K562 (cell line): ENCODE data around the gene CXorf65. TPM values are rescaled to one million over a fixed set of nuclear protein-coding genes. Genes with fewer than 3 reads are reported as not detected.

Experiments
- ATAC-seq: fragments of 200-7000 bp; cut with Tn5 transposase; 3 replicates; pipeline ENCODE4 v1.9.1; 2020; ENCODE audit warnings: moderate library complexity
- BruUV-seq: library from RNA; stranded (reverse); fragments of 400-500 nt; replicated peaks from 2 replicates; lab custom pipeline; 2021; lab: Mats Ljungman, UMichigan
- CTCF ChIA-PET: fragments of 300-600 bp; formaldehyde crosslinking; extraction: SDS; loops from one replicate; lab custom pipeline; 2021; ENCODE audit warnings: low intra/inter-chr PET ratio; lab: Yijun Ruan, JAX
- POLR2A ChIA-PET: fragments of 300-600, 350-650 bp; sonication (Branson Sonifier 250); formaldehyde crosslinking; extraction: SDS; loops from one replicate; lab custom pipeline; 2021; ENCODE audit warnings: antibody characterized with exemption, inconsistent platforms; lab: Yijun Ruan, JAX
- DNase-seq, 4 experiments: peaks; one replicate each; pipeline versions ENCODE4 v3.0.0 to v3.0.0-alpha.2; 2011 to 2018; ENCODE audit warnings: low spot score in 3 of 4, mixed read lengths in 3 of 4; ENCODE audit errors: extremely low read depth in 1 of 4
- FAIRE-seq: peaks from 2 replicates; lab custom pipeline; 2011; peaks lifted over from hg19 to GRCh38; lab: Jason Lieb, UNC
- H2AFZ ChIP-seq: 2 replicates; pipeline ENCODE4 v1.6.0; 2011; ENCODE audit warnings: low read depth, low read length, control low read depth, inconsistent platforms
- H3K27ac ChIP-seq: fragments of 200-600 bp; 3 replicates; pipeline ENCODE4 v1.8.0; 2011; ENCODE audit warnings: low read depth, mild to moderate bottlenecking, control low read depth, inconsistent platforms, low read length, moderate library complexity, mixed read lengths; ENCODE audit errors: extremely low read depth
- H3K27me3 ChIP-seq, 2 experiments: fragments of 300-600 bp in 1 of 2; 2 replicates in 1 of 2; 3 replicates in 1 of 2; pipeline versions ENCODE4 v1.6.0 to v1.8.0; 2011; ENCODE audit warnings: inconsistent platforms in 2 of 2, low read length in 2 of 2, mild to moderate bottlenecking in 1 of 2, mixed read lengths in 1 of 2, moderate library complexity in 1 of 2; ENCODE audit not compliant: control insufficient read depth in 2 of 2, insufficient read depth in 2 of 2
- H3K36me3 ChIP-seq: fragments of 300-600 bp; 3 replicates; pipeline ENCODE4 v1.8.0; 2011; ENCODE audit warnings: mild to moderate bottlenecking, low read length, inconsistent platforms; ENCODE audit not compliant: control insufficient read depth, insufficient read depth
- H3K4me1 ChIP-seq, 2 experiments: fragments of 200-600 bp in 1 of 2; replicated peaks in 1 of 2; 2 replicates in 1 of 2; 3 replicates in 1 of 2; pipeline versions ENCODE4 v1.5.1 to v1.8.0; 2011; ENCODE audit warnings: inconsistent platforms in 2 of 2, low read length in 2 of 2, mild to moderate bottlenecking in 1 of 2, mixed read lengths in 1 of 2, moderate library complexity in 1 of 2; ENCODE audit not compliant: control insufficient read depth in 2 of 2, insufficient read depth in 2 of 2
- H3K4me2 ChIP-seq: 2 replicates; pipeline ENCODE4 v1.6.1; 2011; ENCODE audit warnings: low read length, control low read depth, inconsistent platforms, mixed read lengths; ENCODE audit not compliant: insufficient read depth
- H3K4me3 ChIP-seq: fragments of 200-600 bp; sonication (generic), shearing (Covaris generic); 2 replicates; pipeline ENCODE4 v1.5.1; 2016; ENCODE audit warnings: control low read depth, inconsistent platforms
- H3K79me2 ChIP-seq: fragments of 200-600 bp; 3 replicates; pipeline ENCODE4 v1.8.0; 2011; ENCODE audit warnings: low read length, inconsistent platforms; ENCODE audit not compliant: control insufficient read depth, insufficient read depth
- H3K9ac ChIP-seq, 2 experiments: 2 replicates each; pipeline versions ENCODE4 v1.6.0 to v1.6.1; 2011; ENCODE audit warnings: low read depth in 2 of 2, low read length in 2 of 2, control low read depth in 1 of 2, inconsistent platforms in 1 of 2, mild to moderate bottlenecking in 1 of 2, mixed read lengths in 1 of 2; ENCODE audit not compliant: insufficient read depth in 1 of 2
- H3K9me1 ChIP-seq: one replicate; pipeline ENCODE4 v1.6.0; 2011; ENCODE audit warnings: inconsistent platforms, mild to moderate bottlenecking, low read length, moderate library complexity; ENCODE audit not compliant: control insufficient read depth, insufficient read depth
- H3K9me3 ChIP-seq: replicated peaks from 2 replicates; pipeline ENCODE4 v1.5.1; 2011; ENCODE audit warnings: low read depth, low read length, inconsistent platforms; ENCODE audit not compliant: control insufficient read depth, insufficient read depth
- H4K20me1 ChIP-seq: replicated peaks from 2 replicates; pipeline ENCODE4 v1.6.1; 2011; ENCODE audit warnings: low read length, inconsistent platforms, mixed read lengths; ENCODE audit not compliant: control insufficient read depth, insufficient read depth
- CBX2 ChIP-seq: fragments of 200-600 bp; sonication (generic); IDR thresholded peaks from one replicate; pipeline ENCODE4 v1.6.1; 2012; ENCODE audit warnings: mild to moderate bottlenecking, low read length, inconsistent platforms; ENCODE audit not compliant: insufficient read depth, poor library complexity, severe bottlenecking
- ELF2 ChIP-seq: fragments of 250-450 bp; sonication (Bioruptor Pico); IDR thresholded peaks from 2 replicates; pipeline ENCODE4 v1.5.0; 2021; ENCODE audit warnings: mild to moderate bottlenecking
- ELK1 ChIP-seq: sonication (generic); formaldehyde crosslinking; IDR thresholded peaks from 2 replicates; pipeline ENCODE4 v1.8.1; 2022; ENCODE audit warnings: missing genetic modification reagents
- FOXP4 ChIP-seq: sonication (generic); formaldehyde crosslinking; IDR thresholded peaks from 2 replicates; pipeline ENCODE4 v1.8.0; 2022; ENCODE audit warnings: mild to moderate bottlenecking, missing genetic modification reagents, borderline replicate concordance
- HDAC8 ChIP-seq: fragments of 450-650 bp; IDR thresholded peaks from 2 replicates; pipeline ENCODE4 v1.6.1; 2016; ENCODE audit warnings: mild to moderate bottlenecking, missing genetic modification characterization, moderate library complexity, missing compliant biosample characterization
- HNRNPUL1 ChIP-seq: fragments of 200-400 bp; formaldehyde crosslinking; IDR thresholded peaks from 2 replicates; pipeline ENCODE4 v1.6.1; 2017; ENCODE audit warnings: low read length
- HSF4 ChIP-seq: fragments of 250-450 bp; sonication (Bioruptor Pico); IDR thresholded peaks from 2 replicates; pipeline ENCODE4 v2.1.2; 2022; ENCODE audit warnings: mild to moderate bottlenecking, moderate library complexity, borderline replicate concordance
- IFI16 ChIP-seq: fragments of 250-450 bp; sonication (Bioruptor Pico); IDR thresholded peaks from 2 replicates; pipeline ENCODE4 v2.1.2; 2022; ENCODE audit warnings: mild to moderate bottlenecking, inconsistent platforms
- SMARCE1 ChIP-seq: fragments of 450-650 bp; IDR thresholded peaks from 2 replicates; pipeline ENCODE4 v1.7.1; 2016; ENCODE audit warnings: mild to moderate bottlenecking
- TAF9B ChIP-seq: fragments of 450-650 bp; IDR thresholded peaks from 2 replicates; pipeline ENCODE4 v1.6.1; 2018; ENCODE audit warnings: mild to moderate bottlenecking; ENCODE audit not compliant: partially characterized antibody
- TCF7 ChIP-seq: sonication (generic); IDR thresholded peaks from 2 replicates; pipeline ENCODE4 v1.6.1; 2016; ENCODE audit warnings: antibody characterized with exemption, borderline replicate concordance
- WHSC1 ChIP-seq: IDR thresholded peaks from one replicate; pipeline ENCODE4 v1.6.1; 2012; ENCODE audit warnings: low read length, control low read depth, inconsistent platforms
- XRCC4 ChIP-seq: IDR thresholded peaks from one replicate; pipeline ENCODE4 v1.6.1; 2011; ENCODE audit not compliant: insufficient read depth, insufficient read length; ENCODE audit errors: extremely low read depth
- ZNF23 ChIP-seq: fragments of 250-450 bp; sonication (Bioruptor Pico); IDR thresholded peaks from 2 replicates; pipeline ENCODE4 v1.4.0; 2020; ENCODE audit warnings: mild to moderate bottlenecking
- ZNF57 ChIP-seq: fragments of 450-650 bp; formaldehyde crosslinking; IDR thresholded peaks from 2 replicates; pipeline ENCODE4 v1.4.0; 2020; ENCODE audit warnings: mild to moderate bottlenecking, moderate library complexity
- WGBS: fragments of 100-300 bp; shearing (Covaris generic); methylation state at CpG from one replicate; pipeline ENCODE4 v1.1.6; 2016; ENCODE audit warnings: low coverage, mixed read lengths; ENCODE audit not compliant: insufficient coverage; ENCODE audit errors: missing lambda C conversion rate; 5-methylcytosine and 5-hydroxymethylcytosine counted together
- in situ Hi-C: fragments of 300-500 bp; cut with MboI; formaldehyde crosslinking; loops from 4 replicates; pipeline ENCODE4 v1.15.0; 2018; ENCODE audit warnings: inconsistent platforms, mixed read lengths
- intact Hi-C: fragments of 100-400 bp; cut with micrococcal nuclease; formaldehyde crosslinking; loops from 2 replicates; pipeline ENCODE4 v1.14.2; 2022
- polyA plus RNA-seq, 8 experiments: library from polyadenylated mRNA; depleted of rRNA in 4 of 8; stranded (reverse) in 5 of 8; unstranded in 3 of 8; fragments of >200 nt; fragmentation: Nextera tagmentation in 2 of 8; fragmentation: Illumina TruSeq in 1 of 8; extraction: Ambion mirVana in 2 of 8; extraction: Trizol in 1 of 8; gene quantifications; 2 replicates each; pipeline versions ENCODE4 v1.2.1 to v1.2.3, GENCODE V29; 2011 to 2014; ENCODE audit warnings: inconsistent platforms in 1 of 8, missing spikeins in 1 of 8
- total RNA-seq, 7 experiments: library from RNA; depleted of rRNA in 6 of 7; stranded (reverse); fragments of >200 nt in 6 of 7; fragmentation: Illumina TruSeq in 2 of 7; extraction: Trizol in 2 of 7; gene quantifications; 2 replicates each; pipeline versions ENCODE4 v1.2.1 to v1.2.3, GENCODE V29; 2011 to 2021; ENCODE audit warnings: low replicate concordance in 1 of 7
- TF ChIP-seq, protein P1 (sequence below): fragments of 450-650 bp; IDR thresholded peaks from 2 replicates; pipeline ENCODE4 v1.6.1; 2018; ENCODE audit warnings: mild to moderate bottlenecking, low read depth; ENCODE audit not compliant: partially characterized antibody
- TF ChIP-seq, protein P2 (sequence below): sonication (generic); formaldehyde crosslinking; IDR thresholded peaks from 2 replicates; pipeline ENCODE4 v1.8.1; 2023; ENCODE audit warnings: mild to moderate bottlenecking, missing genetic modification reagents, moderate library complexity

The CXorf65 gene
- total and polyA plus RNA-seq, 9 of the 15 experiments (the other 6 are each of a cell fraction or from before 2014, with no cell fraction given), result 1.4 to 8.4 (median 2.9) TPM

DNA sequence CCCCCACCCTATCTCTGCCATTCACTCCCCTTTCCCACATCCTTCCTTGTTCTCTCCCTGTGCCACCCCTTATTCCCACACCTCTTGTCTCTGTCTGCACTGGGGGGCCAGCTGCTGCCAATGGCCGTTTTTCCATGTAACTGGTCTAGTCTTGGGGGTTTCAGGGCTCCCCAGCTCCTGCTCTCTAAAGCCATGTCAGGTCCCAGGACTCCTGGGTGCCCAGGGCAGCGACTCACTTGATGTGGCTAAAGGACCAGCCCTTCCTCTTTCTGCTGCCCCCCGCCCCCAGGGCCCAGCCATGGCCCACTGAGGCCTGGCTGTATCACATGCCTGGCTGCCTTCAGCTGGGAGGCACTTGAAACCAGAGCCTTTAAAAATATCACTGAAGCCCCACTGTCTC lies 48.1 kb upstream of the CXorf65 start (continued):
- TF ChIP-seq CBX2 (no peak), HDAC8 (no peak), IFI16 (CRISPR knock-in tag) (no peak), ELK1 (CRISPR knock-in tag) (no peak), WHSC1 (no peak)

- FAIRE-seq, result no peak
- Histone ChIP-seq H3K79me2 (no peaks in the 10 kb centered on the region), H3K27ac (no peak overlapping the region), H3K9ac (no peak overlapping the region), H3K36me3 (no peaks in the 10 kb centered on the region), H2AFZ (no peak overlapping the region), H3K9me1 (no peaks in the 10 kb centered on the region), H3K27me3 (no peaks in the 10 kb centered on the region), H3K9me3 (no peaks in the 10 kb centered on the region), H3K4me2 (no peak overlapping the region), H4K20me1 (no peaks in the 10 kb centered on the region), H3K4me3 (no peak overlapping the region), H3K4me1 (peaks cover 0 to 3% of the 10 kb centered on the region in 2 experiments; a peak in 1 of 5 replicates)
- WGBS, result 42% methylated on average over 6 of the region's 7 CpGs
- in situ Hi-C loops, result no loop called here
- no peak for TF ChIP-seq ZNF57
- no peak for TF ChIP-seq FOXP4 (CRISPR knock-in tag)
- TF ChIP-seq SMARCE1, result no peak
- no peak for TF ChIP-seq HSF4 (CRISPR knock-in tag)
- TF ChIP-seq, protein P1, sequence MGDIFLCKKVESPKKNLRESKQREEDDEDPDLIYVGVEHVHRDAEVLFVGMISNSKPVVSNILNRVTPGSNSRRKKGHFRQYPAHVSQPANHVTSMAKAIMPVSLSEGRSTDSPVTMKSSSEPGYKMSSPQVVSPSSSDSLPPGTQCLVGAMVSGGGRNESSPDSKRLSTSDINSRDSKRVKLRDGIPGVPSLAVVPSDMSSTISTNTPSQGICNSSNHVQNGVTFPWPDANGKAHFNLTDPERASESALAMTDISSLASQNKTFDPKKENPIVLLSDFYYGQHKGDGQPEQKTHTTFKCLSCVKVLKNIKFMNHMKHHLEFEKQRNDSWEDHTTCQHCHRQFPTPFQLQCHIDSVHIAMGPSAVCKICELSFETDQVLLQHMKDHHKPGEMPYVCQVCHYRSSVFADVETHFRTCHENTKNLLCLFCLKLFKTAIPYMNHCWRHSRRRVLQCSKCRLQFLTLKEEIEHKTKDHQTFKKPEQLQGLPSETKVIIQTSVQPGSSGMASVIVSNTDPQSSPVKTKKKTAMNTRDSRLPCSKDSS, result no peak
- no peak for TF ChIP-seq TCF7
- TF ChIP-seq, protein P2, sequence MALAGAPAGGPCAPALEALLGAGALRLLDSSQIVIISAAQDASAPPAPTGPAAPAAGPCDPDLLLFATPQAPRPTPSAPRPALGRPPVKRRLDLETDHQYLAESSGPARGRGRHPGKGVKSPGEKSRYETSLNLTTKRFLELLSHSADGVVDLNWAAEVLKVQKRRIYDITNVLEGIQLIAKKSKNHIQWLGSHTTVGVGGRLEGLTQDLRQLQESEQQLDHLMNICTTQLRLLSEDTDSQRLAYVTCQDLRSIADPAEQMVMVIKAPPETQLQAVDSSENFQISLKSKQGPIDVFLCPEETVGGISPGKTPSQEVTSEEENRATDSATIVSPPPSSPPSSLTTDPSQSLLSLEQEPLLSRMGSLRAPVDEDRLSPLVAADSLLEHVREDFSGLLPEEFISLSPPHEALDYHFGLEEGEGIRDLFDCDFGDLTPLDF (CRISPR knock-in tag), result no peak
- TF ChIP-seq XRCC4, result no peak
- TF ChIP-seq ELF2, result no peak
- TF ChIP-seq HNRNPUL1, result no peak
- no peak for TF ChIP-seq TAF9B
- TF ChIP-seq ZNF23 (CRISPR knock-in tag), result no peak
- CTCF ChIA-PET, result no interaction called here
- DNase-seq, result no peak
- intact Hi-C loops, result no loop called here
- POLR2A ChIA-PET, result no interaction called here
- BruUV-seq, result no TSS peak
- ATAC-seq, result no peak
Measured at GRCh38 chrX:71154196-71154595, 47.7 kb upstream of the CXorf65 start.
